Caco-2 (cell line): ENCODE data around the gene IL15. TPM values are rescaled to one million over a fixed set of nuclear protein-coding genes. Genes with fewer than 3 reads are reported as not detected.

Experiments used
- BruUV-seq: library from RNA; stranded (reverse); fragments of 400-500 nt; replicated peaks from 2 replicates; lab custom pipeline; 2021; lab: Mats Ljungman, UMichigan
- CTCF ChIA-PET: fragments of 300-600 bp; sonication (Branson Sonifier 250); formaldehyde crosslinking; loops from one replicate; lab custom pipeline; 2022; ENCODE audit warnings: antibody characterized with exemption; lab: Charles Lee
- POLR2A ChIA-PET: fragments of 300-600 bp; sonication (Branson Sonifier 250); formaldehyde crosslinking; loops from one replicate; lab custom pipeline; 2022; ENCODE audit warnings: antibody characterized with exemption; lab: Charles Lee
- DNase-seq, 2 experiments: peaks; one replicate each; pipeline versions ENCODE4 v3.0.0 to v3.0.0-alpha.2; 2020 to 2022
- H3K27me3 ChIP-seq: replicated peaks from 2 replicates; pipeline ENCODE4 v1.6.0; 2011; ENCODE audit warnings: low read length; ENCODE audit not compliant: control insufficient read depth, insufficient read depth
- H3K36me3 ChIP-seq: 2 replicates; pipeline ENCODE4 v1.5.1; 2011; ENCODE audit warnings: low read length; ENCODE audit not compliant: control insufficient read depth, insufficient read depth
- H3K4me1 ChIP-seq: fragments of 250-450 bp; sonication (Bioruptor Pico); 2 replicates; pipeline ENCODE4 v1.5.1; 2020; ENCODE audit warnings: mild to moderate bottlenecking
- H3K4me3 ChIP-seq: 2 replicates; pipeline ENCODE4 v1.5.1; 2011; ENCODE audit warnings: low read depth, mild to moderate bottlenecking, control low read depth, low read length
- H3K9me3 ChIP-seq: fragments of 250-450 bp; sonication (Bioruptor Pico); 2 replicates; pipeline ENCODE4 v1.5.1; 2020; ENCODE audit warnings: mild to moderate bottlenecking, moderate library complexity
- H3K27ac Mint-ChIP-seq: one replicate; pipeline ENCODE4 v1.8.0; 2022; ENCODE audit warnings: mixed read lengths; ENCODE audit not compliant: unreplicated experiment
- H3K27me3 Mint-ChIP-seq: one replicate; pipeline ENCODE4 v1.8.0; 2022; ENCODE audit warnings: mixed read lengths; ENCODE audit not compliant: insufficient read depth, unreplicated experiment
- H3K36me3 Mint-ChIP-seq: one replicate; pipeline ENCODE4 v1.8.0; 2022; ENCODE audit warnings: mild to moderate bottlenecking, mixed read lengths; ENCODE audit not compliant: insufficient read depth, unreplicated experiment
- H3K4me1 Mint-ChIP-seq: one replicate; pipeline ENCODE4 v1.8.0; 2022; ENCODE audit warnings: low read depth, mixed read lengths; ENCODE audit not compliant: unreplicated experiment
- H3K4me3 Mint-ChIP-seq: one replicate; pipeline ENCODE4 v1.8.0; 2022; ENCODE audit warnings: mild to moderate bottlenecking, moderate library complexity, mixed read lengths; ENCODE audit not compliant: unreplicated experiment
- H3K9me3 Mint-ChIP-seq: one replicate; pipeline ENCODE4 v1.8.0; 2022; ENCODE audit warnings: mixed read lengths; ENCODE audit not compliant: unreplicated experiment
- CTCF ChIP-seq, 2 experiments: fragments of 200-600 bp in 1 of 2; IDR thresholded peaks; 1 replicate in 1 of 2; 2 replicates in 1 of 2; pipeline versions ENCODE4 v1.5.1 to v1.8.0; 2011 to 2022; ENCODE audit warnings: antibody characterized with exemption in 1 of 2, control low read depth in 1 of 2, inconsistent platforms in 1 of 2, low read depth in 1 of 2, low read length in 1 of 2, mild to moderate bottlenecking in 1 of 2, moderate library complexity in 1 of 2; ENCODE audit not compliant: insufficient read depth in 1 of 2, severe bottlenecking in 1 of 2, unreplicated experiment in 1 of 2
- intact Hi-C: fragments of 100-400 bp; cut with micrococcal nuclease; formaldehyde crosslinking; loops from one replicate; pipeline ENCODE4 v1.10.0; 2022; ENCODE audit not compliant: unreplicated experiment
- total RNA-seq: library from RNA; stranded (reverse); gene quantifications from 2 replicates; pipeline ENCODE4 v1.2.3, GENCODE V29; 2022

The IL15 gene
- total RNA-seq, 1 experiment from 2014 or later, result not detected

DNA sequence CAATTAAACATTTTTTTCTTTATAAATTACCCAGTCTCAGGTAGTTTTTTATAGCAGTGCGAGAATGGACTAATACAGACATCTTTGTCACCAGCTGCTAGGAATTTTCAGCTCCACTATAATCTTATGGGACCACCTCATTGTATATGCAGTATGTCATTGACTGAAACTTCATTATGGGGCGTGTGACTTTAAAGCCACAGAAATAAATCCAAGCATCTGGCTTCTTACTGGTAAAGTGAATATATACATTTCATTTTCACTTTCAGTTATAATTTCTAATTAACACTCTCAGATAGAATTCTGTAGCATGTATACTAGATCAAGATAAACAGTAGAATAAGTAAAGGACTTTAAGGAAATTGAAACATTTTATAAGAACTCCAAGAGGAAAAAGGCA, 21.9 kb downstream of the IL15 start:
- Mint-ChIP-seq H3K27ac (no peak overlapping the region), H3K9me3 (no peaks in the 10 kb centered on the region), H3K4me3 (no peak overlapping the region), H3K27me3 (no peaks in the 10 kb centered on the region), H3K4me1 (no peaks in the 10 kb centered on the region), H3K36me3 (no peaks in the 10 kb centered on the region)
- intact Hi-C loops, result no loop called here
- CTCF ChIA-PET, result no interaction called here
- no peaks in the 10 kb centered on the region for H3K27me3 ChIP-seq
- TF ChIP-seq CTCF (IDR thresholded peaks at IDR 0.05; ENCODE audit: insufficient read depth in 1 of 2, low read depth in 1 of 2, low read length in 1 of 2, severe bottlenecking in 1 of 2, unreplicated experiment in 1 of 2), result no peak
- no peak overlapping the region for H3K4me3 ChIP-seq
- BruUV-seq, result no TSS peak
- no peak for DNase-seq
- no peaks in the 10 kb centered on the region for H3K4me1 ChIP-seq
- POLR2A ChIA-PET, result no interaction called here
- H3K36me3 ChIP-seq, result no peaks in the 10 kb centered on the region
- no peaks in the 10 kb centered on the region for H3K9me3 ChIP-seq

GRCh38 chr4:141659539-141659938, 23.2 kb downstream of the IL15 start:
- H3K27me3 ChIP-seq, result no peaks in the 10 kb centered on the region
- H3K9me3 Mint-ChIP-seq, result no peaks in the 10 kb centered on the region
- intact Hi-C loops, result no loop called here
- H3K4me3 ChIP-seq, result no peak overlapping the region
- H3K4me1 Mint-ChIP-seq, result no peaks in the 10 kb centered on the region
- no peaks in the 10 kb centered on the region for H3K36me3 ChIP-seq
- no TSS peak for BruUV-seq
- no peaks in the 10 kb centered on the region for H3K4me1 ChIP-seq
- no peak overlapping the region for H3K27ac Mint-ChIP-seq
- H3K9me3 ChIP-seq, result no peaks in the 10 kb centered on the region
- ChIA-PET POLR2A (no interaction called here), CTCF (no interaction called here)
- no peak for DNase-seq
- H3K27me3 Mint-ChIP-seq, result no peaks in the 10 kb centered on the region
- no peak for TF ChIP-seq CTCF (IDR thresholded peaks at IDR 0.05; ENCODE audit: insufficient read depth in 1 of 2, low read depth in 1 of 2, low read length in 1 of 2, severe bottlenecking in 1 of 2, unreplicated experiment in 1 of 2)
- H3K36me3 Mint-ChIP-seq, result no peaks in the 10 kb centered on the region
- H3K4me3 Mint-ChIP-seq, result no peak overlapping the region

- no peak for TF ChIP-seq CTCF (IDR thresholded peaks at IDR 0.05; ENCODE audit: insufficient read depth in 1 of 2, low read depth in 1 of 2, low read length in 1 of 2, severe bottlenecking in 1 of 2, unreplicated experiment in 1 of 2)
- POLR2A ChIA-PET, result no interaction called here
- Mint-ChIP-seq H3K4me1 (no peaks in the 10 kb centered on the region), H3K9me3 (no peaks in the 10 kb centered on the region), H3K36me3 (no peaks in the 10 kb centered on the region), H3K4me3 (no peak overlapping the region), H3K27ac (no peak overlapping the region), H3K27me3 (no peaks in the 10 kb centered on the region)
- CTCF ChIA-PET, result no interaction called here
- BruUV-seq, result no TSS peak
- H3K9me3 ChIP-seq, result no peaks in the 10 kb centered on the region
- H3K27me3 ChIP-seq, result no peaks in the 10 kb centered on the region
- no peak overlapping the region for H3K4me3 ChIP-seq
- no peak for DNase-seq
- no peaks in the 10 kb centered on the region for H3K4me1 ChIP-seq
- H3K36me3 ChIP-seq, result no peaks in the 10 kb centered on the region
- intact Hi-C loops, result no loop called here
These were observed 24.5 kb downstream of the IL15 start for GRCh38 chr4:141660880-141661279.
